HK-2 (cell line): ENCODE data around the gene FLG2.
"Not testable (repeated sequence)": the region's sequence is repeated elsewhere in the genome, so short reads cannot be mapped to it uniquely, and the experiment has no call there.

Experiments used
- DNase-seq: peaks from one replicate; pipeline ENCODE4 v3.0.0-alpha.2; 2018; ENCODE audit not compliant: unreplicated experiment

FLG2 gene

DNA sequence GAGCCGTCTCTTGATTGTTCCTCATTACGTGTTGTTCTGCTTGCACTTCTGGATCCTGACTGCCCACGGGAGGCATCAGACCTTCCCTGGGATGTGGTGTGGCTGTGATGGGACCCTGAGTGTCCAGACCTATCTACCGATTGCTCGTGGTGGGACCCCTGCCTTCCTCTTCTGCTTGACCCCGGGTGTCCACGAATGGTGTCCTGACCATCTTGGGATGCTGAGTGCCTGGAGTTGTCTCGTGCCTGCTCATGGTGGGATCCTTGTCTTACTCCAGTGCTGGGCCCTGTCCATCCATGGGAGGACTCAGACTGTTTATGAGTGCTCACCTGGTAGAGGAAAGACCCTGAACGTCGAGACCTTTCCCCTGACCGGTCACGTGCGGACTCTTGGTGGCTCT lies 47.6 kb downstream of the FLG2 start:
- not testable (repeated sequence) for DNase-seq

DNA sequence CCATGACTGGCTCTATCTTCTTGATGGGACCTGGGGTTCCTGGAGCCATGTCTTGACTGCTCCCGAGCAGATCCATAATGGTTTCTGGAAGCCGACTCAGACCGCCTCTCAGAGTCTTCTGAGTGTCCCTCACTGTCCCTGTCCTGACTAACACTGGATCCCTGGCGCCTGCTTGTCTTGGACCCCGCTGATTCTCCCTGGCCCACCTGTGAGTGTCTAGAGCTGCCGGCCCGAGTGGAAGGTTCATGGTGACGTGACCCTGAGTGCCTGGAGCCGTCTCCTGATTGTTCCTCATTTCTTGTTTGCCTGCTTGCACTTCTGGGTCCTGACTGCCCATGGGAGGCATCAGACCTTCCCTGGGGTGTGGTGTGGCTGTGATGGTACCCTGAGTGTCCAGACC lies 49.9 kb downstream of the FLG2 start:
- DNase-seq: no peak

DNA sequence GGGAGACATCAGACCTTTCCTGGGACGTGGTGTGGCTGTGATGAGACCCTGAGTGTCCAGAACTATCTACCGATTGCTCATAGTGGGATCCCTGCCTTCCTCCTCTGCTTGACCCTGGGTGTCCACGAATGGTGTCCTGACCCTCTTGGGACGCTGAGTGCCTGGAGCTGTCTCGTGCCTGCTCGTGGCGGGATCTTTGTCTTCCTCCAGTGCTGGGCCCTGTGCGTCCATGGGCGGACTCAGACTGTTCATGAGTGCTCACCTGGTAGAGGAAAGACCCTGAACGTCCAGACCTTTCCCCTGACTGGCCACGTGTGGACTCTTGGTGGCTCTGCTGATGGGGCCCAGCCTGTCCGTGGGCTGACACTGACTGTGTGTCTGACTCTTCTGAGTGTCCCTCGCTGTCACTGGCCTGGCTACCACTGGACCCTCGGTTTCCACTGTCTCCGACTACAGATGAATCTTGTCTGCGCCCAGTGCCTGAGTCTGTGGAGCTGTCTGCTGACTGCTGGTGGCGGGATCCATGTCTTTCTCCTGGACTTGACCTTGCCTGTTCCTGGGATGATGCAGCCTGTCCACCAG lies 50.4 kb downstream of the FLG2 start:
- DNase-seq: not testable (repeated sequence)

DNA sequence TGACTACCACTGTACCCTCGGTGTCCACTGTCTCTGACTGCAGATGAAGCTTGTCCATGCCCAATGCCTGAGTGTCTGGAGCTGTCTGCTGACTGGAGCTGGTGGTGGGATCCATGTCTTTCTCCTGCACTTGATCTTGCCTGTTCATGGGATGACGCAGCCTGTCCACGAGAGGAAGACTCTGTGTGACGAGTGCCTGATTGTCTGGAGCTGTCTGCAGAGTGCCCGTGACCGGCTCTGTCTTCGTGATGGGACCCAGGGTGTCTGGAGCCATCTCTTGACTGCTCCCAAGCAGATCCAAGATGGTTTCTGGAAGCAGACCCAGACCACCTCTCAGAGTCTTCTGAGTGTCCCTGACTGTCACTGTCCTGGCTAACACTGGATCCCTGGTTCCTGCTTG lies 51.0 kb downstream of the FLG2 start:
- DNase-seq: not testable (repeated sequence)

DNA sequence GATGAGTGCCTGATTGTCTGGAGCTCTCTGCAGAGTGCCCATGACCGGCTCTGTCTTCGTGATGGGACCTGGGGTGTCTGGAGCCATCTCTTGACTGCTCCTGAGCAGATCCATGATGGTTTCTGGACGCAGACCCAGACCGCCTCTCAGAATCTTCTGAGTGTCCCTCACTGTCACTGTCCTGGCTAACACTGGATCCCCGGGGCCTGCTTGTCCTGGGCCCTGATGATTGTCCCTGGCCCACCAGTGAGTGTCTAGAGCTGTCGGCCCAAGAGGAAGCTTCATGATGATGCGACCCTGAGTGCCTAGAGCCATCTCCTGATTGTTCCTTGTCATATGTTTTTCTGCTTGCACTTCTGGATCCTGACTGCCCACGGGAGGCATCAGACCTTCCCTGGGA lies 51.8 kb downstream of the FLG2 start:
- DNase-seq: not testable (repeated sequence)

DNA sequence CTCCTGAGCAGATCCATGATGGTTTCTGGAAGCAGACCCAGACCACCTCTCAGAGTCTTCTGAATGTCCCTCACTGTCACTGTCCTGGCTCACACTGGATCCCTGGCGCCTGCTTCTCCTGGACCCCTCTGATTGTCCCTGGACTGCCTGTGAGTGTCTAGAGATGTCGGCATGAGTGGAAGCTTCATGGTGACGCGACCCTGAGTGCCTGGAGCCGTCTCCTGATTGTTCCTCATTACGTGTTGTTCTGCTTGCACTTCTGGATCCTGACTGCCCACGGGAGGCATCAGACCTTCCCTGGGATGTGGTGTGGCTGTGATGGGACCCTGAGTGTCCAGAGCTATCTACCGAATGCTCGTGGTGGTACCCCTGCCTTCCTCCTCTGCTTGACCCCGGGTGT lies 53.7 kb downstream of the FLG2 start:
- not testable (repeated sequence) for DNase-seq

DNA sequence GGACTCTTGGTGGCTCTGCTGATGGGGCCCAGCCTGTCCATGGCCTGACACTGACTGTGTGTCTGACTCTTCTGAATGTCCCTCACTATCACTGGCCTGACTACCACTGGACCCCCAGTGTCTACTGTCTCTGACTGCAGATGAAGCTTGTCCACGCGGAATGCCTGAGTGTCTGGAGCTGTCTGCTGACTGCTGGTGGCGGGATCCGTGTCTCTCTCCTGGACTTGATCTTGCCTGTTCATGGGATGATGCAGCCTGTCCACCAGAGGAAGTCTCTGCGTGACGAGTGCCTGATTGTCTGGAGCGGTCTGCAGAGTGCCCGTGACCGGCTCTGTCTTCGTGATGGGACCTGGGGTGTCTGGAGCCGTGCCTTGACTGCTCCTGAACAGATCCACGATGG lies 55.0 kb downstream of the FLG2 start:
- DNase-seq: not testable (repeated sequence)

DNA sequence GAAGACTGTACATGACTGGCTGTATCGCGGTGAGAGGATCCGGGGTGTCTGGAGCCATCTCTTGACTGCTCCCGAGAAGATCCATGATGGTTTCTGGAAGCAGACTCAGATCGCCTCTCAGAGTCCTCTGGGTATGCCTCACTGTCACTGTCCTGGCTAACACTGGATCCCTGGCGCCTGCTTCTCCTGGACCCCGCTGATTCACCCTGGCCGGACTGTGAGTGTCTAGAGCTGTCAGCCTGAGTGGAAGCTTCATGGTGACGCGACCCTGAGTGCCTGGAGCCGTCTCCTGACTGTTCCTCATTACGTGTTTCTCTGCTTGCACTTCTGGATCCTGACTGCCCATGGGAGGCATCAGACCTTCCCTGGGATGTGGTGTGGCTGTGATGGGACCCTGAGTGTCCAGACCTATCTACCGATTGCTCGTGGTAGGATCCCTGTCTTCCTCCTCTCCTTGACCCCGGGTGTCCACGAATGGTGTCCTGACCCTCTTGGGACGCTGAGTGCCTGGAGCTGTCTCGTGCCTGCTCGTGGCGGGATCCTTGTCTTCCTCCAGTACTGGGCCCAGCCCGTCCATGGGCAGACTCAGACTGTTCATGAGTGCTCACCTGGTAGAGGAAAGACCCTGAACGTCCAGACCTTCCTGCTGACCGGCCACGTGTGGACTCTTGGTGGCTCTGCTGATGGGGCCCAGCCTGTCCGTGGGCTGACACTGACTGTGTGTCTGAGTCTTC lies 56.5 kb downstream of the FLG2 start:
- not testable (repeated sequence) for DNase-seq
